Measurements from ENCODE around the gene WDR81. TPM values are rescaled to one million over a fixed set of nuclear protein-coding genes. Genes with fewer than 3 reads are reported as not detected.
A peak's percentile ranks its signal among the peaks of the same experiment; 100 is the strongest.

WDR81 gene
- total RNA-seq, 1 donor from 2014 or later, result 10.4 TPM

DNA sequence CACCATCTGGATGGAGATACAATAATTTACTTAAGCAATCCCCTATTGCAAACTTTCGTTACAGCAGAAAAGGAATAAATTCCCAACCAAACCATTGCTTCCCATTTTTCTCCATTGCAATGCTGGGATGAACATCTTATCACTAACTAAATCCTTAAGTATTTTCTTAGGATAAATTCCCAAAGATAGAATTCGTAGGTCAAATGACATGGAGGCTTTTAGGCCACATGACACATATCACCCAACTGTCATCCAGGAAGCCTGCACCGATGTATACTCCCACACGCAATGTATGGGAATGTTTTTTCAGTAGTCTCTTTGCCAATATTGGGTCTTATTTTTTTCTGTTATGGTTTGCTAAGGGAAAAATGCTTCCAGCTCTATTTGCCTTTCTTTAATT is 12.7 kb upstream of the WDR81 start:
- no peaks in the 10 kb centered on the region for H3K27me3 ChIP-seq (ENCODE audit: control insufficient read depth in 3 of 3, insufficient read depth in 3 of 3, low read length in 3 of 3)
- H3K9me3 ChIP-seq (ENCODE audit: control insufficient read depth in 3 of 3, low read length in 3 of 3), result no peaks in the 10 kb centered on the region
- no peak overlapping the region for H3K27ac ChIP-seq (ENCODE audit: low read depth, low read length)
- H3K9ac ChIP-seq (ENCODE audit: low read depth in 1 of 3, low read length in 3 of 3), result peak overlapping the region in 2 of 3 donors; percentile 23 to 90
- peaks cover 38 to 44% (median 44%) of the 10 kb centered on the region in 3 donors for H3K4me1 ChIP-seq (ENCODE audit: control insufficient read depth in 3 of 3, insufficient read depth in 3 of 3, low read length in 3 of 3)
- H3K4me3 ChIP-seq (ENCODE audit: low read length in 3 of 3), result peak overlapping the region in 1 of 3 donors; percentile 85
- peaks cover 28 to 45% (median 29%) of the 10 kb centered on the region in 3 donors for H3K36me3 ChIP-seq (ENCODE audit: control insufficient read depth in 3 of 3, insufficient read depth in 3 of 3, low read length in 3 of 3)

DNA sequence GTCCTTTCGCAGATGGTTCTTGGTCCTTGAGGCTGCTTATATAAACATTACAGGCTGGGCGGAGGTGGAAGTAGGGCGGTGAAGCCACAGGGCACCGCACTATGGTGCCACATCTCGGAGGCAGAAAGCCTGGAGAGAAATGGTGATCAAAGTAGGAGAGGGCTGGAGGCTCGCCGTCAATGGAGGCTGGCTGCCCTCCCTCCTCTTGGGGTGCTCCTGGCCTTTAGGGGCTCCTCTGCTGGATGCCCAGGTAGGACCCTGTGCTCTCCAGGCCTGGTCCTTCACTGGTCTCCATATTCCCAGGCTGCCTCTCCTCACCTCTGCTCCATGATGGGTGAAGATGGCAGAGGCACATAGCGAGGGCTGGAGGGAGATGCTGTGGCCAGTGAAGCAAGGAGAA is 12.2 kb upstream of the WDR81 start:
- Histone ChIP-seq H3K9ac (ENCODE audit: low read depth in 1 of 3, low read length in 3 of 3) (peak overlapping the region in 1 of 3 donors; percentile 90), H3K4me1 (ENCODE audit: control insufficient read depth in 3 of 3, insufficient read depth in 3 of 3, low read length in 3 of 3) (peaks cover 40 to 45% (median 45%) of the 10 kb centered on the region in 3 donors), H3K9me3 (ENCODE audit: control insufficient read depth in 3 of 3, low read length in 3 of 3) (no peaks in the 10 kb centered on the region), H3K27me3 (ENCODE audit: control insufficient read depth in 3 of 3, insufficient read depth in 3 of 3, low read length in 3 of 3) (no peaks in the 10 kb centered on the region), H3K36me3 (ENCODE audit: control insufficient read depth in 3 of 3, insufficient read depth in 3 of 3, low read length in 3 of 3) (peaks cover 28 to 45% (median 29%) of the 10 kb centered on the region in 3 donors), H3K4me3 (ENCODE audit: low read length in 3 of 3) (peak overlapping the region in 2 of 3 donors; percentile 85 to 89), H3K27ac (ENCODE audit: low read depth, low read length) (no peak overlapping the region)

DNA sequence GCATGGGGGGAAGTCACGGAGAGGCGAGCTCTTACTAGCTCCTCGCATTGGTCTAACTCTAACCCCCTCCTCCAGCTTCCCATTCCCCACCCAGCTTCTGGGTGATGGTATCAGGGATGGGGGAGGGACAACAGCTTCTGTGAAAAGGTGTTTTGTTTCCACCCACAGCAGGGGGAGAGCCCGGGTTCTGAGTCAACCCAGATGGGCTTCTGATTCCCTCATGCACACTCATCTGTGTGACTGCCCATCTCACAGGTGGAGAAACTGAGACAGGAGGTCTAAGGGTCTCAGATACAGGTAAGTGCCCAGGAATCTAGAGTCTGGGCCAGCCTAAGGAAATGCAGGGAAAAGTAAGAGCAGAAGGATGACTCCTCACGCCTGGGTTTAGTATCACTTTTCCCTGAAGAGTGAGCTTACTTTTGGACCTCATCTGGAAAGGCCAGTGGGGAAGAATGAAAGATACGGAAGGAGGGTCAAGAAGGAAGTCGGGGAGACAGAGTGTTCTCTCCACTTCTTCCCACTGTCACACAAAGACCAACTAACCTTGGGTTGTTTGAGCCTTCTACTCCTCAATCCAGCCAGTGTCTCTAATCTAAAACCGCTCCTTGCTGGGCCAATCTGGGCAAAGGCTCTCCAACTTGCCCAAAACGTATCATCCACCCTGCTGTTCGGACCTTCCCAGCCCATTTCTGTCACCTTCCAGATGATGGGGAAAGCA is 11.2 kb upstream of the WDR81 start:
- peak overlapping the region; percentile 54 to 90 (median 82) for H3K9ac ChIP-seq (ENCODE audit: low read depth in 1 of 3, low read length in 3 of 3)
- H3K27me3 ChIP-seq (ENCODE audit: control insufficient read depth in 3 of 3, insufficient read depth in 3 of 3, low read length in 3 of 3), result no peaks in the 10 kb centered on the region
- peak overlapping the region; percentile 100 for H3K27ac ChIP-seq (ENCODE audit: low read depth, low read length)
- H3K9me3 ChIP-seq (ENCODE audit: control insufficient read depth in 3 of 3, low read length in 3 of 3), result no peaks in the 10 kb centered on the region
- peaks cover 51 to 56% (median 52%) of the 10 kb centered on the region in 3 donors for H3K4me1 ChIP-seq (ENCODE audit: control insufficient read depth in 3 of 3, insufficient read depth in 3 of 3, low read length in 3 of 3)
- H3K4me3 ChIP-seq (ENCODE audit: low read length in 3 of 3), result peak overlapping the region; percentile 79 to 89 (median 85)
- H3K36me3 ChIP-seq (ENCODE audit: control insufficient read depth in 3 of 3, insufficient read depth in 3 of 3, low read length in 3 of 3), result peaks cover 28 to 37% (median 29%) of the 10 kb centered on the region in 3 donors

DNA sequence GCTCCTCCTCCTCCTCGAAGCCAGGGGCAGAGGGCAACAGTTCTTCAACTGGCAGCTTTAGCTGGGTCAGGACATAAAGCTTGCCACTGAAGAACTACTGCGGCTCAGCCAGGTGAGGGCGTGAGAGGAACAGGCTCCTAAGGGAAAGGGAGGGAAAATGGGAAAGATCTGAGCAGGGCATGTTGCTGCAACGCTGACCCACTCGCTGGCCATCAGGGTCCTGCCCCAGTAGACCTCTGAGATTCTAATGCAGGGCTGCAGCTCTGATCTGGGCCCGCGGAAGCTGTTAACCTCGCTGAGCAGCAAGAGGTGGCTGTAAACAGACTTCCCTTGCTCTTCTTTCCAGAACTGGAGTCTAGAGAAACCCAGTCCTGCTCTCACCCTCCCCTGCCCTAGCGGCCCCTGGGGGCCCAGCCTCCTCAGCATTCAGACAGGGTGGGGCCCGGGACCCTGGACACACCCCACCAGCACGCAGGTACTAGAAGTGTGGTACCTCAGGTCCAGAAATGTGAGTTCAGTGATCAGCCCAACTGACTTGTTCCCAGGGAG is 10.6 kb upstream of the WDR81 start:
- Histone ChIP-seq H3K27me3 (ENCODE audit: control insufficient read depth in 3 of 3, insufficient read depth in 3 of 3, low read length in 3 of 3) (no peaks in the 10 kb centered on the region), H3K4me1 (ENCODE audit: control insufficient read depth in 3 of 3, insufficient read depth in 3 of 3, low read length in 3 of 3) (peaks cover 56 to 62% (median 57%) of the 10 kb centered on the region in 3 donors), H3K9ac (ENCODE audit: low read depth in 1 of 3, low read length in 3 of 3) (peak overlapping the region; percentile 82 to 90 (median 83)), H3K4me3 (ENCODE audit: low read length in 3 of 3) (peak overlapping the region; percentile 79 to 89 (median 85)), H3K36me3 (ENCODE audit: control insufficient read depth in 3 of 3, insufficient read depth in 3 of 3, low read length in 3 of 3) (peaks cover 28 to 34% (median 29%) of the 10 kb centered on the region in 3 donors), H3K9me3 (ENCODE audit: control insufficient read depth in 3 of 3, low read length in 3 of 3) (no peaks in the 10 kb centered on the region), H3K27ac (ENCODE audit: low read depth, low read length) (peak overlapping the region; percentile 100)

DNA sequence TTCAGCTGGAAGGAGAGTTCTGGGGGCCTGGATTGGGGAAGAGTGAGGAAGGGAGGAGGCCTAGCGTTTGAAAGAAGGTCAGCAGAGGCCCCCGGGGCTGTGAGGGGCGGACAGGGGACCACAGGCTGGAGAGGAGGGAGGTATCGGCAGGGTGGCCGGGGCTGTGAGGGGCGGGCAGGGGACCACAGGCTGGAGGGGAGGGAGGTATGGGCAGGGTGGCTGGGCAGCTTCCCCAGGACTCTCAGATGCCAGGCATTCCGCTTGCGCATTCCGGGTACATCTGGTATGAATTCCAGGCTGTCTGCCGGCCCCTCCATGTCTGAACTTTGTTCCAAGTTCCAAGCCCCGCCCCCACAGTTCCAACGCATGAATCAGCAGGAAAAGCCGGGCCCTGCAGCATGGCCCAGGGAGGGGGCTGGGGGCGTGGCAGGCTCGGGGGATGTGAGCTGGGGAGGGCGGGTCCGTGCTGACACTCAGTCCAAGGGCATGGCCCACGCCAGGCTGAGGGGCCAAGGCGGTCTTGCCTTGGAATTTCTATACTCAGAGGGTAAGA is 10.0 kb upstream of the WDR81 start:
- H3K4me3 ChIP-seq (ENCODE audit: low read length in 3 of 3), result peak overlapping the region; percentile 82 to 89 (median 85)
- no peaks in the 10 kb centered on the region for H3K27me3 ChIP-seq (ENCODE audit: control insufficient read depth in 3 of 3, insufficient read depth in 3 of 3, low read length in 3 of 3)
- no peaks in the 10 kb centered on the region for H3K9me3 ChIP-seq (ENCODE audit: control insufficient read depth in 3 of 3, low read length in 3 of 3)
- peaks cover 56 to 62% (median 58%) of the 10 kb centered on the region in 3 donors for H3K4me1 ChIP-seq (ENCODE audit: control insufficient read depth in 3 of 3, insufficient read depth in 3 of 3, low read length in 3 of 3)
- H3K36me3 ChIP-seq (ENCODE audit: control insufficient read depth in 3 of 3, insufficient read depth in 3 of 3, low read length in 3 of 3), result peaks cover 28 to 34% (median 29%) of the 10 kb centered on the region in 3 donors
- H3K27ac ChIP-seq (ENCODE audit: low read depth, low read length), result peak overlapping the region; percentile 100
- peak overlapping the region; percentile 89 to 90 (median 89) for H3K9ac ChIP-seq (ENCODE audit: low read depth in 1 of 3, low read length in 3 of 3)

DNA sequence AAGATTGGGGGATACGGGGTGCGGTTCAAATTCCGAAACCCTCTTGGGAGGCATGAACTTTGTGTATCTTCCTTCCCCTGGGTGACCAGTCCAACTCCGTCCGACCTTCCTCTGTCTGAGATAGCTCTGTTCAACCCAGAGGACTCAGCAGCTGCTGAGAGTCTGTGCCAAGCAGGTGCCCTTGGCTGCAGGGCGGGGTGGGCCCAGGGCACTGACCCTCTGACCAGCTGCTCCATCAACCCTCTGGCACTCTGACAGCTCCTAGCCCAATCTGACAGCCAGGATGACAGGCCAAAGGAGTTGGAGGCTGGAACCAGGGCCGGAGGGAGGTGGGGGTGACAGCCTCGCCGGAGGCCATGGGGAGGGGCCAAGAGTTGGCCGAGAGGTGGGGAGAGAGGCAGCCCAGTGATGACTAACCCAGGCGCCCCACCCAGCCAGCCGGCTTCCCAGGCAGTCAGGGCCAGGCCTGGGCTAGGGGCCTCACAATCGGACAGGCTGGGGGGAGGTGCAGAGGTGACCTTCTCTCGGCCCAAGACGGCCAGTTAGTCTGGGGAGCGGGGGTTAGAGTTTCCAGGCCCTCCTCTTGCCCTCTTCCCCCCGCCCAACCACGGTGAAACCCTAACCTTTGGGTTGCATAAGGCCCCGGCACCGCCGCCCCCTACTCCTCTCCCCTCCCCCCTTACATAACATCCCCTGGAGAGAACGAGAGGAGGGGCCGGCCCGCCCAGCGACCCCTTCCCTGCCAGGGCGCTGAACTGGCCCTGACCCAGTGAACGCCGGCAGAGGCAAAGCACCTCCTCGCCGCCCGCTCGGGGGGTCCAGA is 9.3 kb upstream of the WDR81 start:
- Histone ChIP-seq H3K9ac (ENCODE audit: low read depth in 1 of 3, low read length in 3 of 3) (peak overlapping the region; percentile 89 to 90 (median 89)), H3K9me3 (ENCODE audit: control insufficient read depth in 3 of 3, low read length in 3 of 3) (no peaks in the 10 kb centered on the region), H3K4me1 (ENCODE audit: control insufficient read depth in 3 of 3, insufficient read depth in 3 of 3, low read length in 3 of 3) (peaks cover 59 to 64% (median 61%) of the 10 kb centered on the region in 3 donors), H3K27ac (ENCODE audit: low read depth, low read length) (peak overlapping the region; percentile 100), H3K36me3 (ENCODE audit: control insufficient read depth in 3 of 3, insufficient read depth in 3 of 3, low read length in 3 of 3) (peaks cover 28 to 34% (median 29%) of the 10 kb centered on the region in 3 donors), H3K4me3 (ENCODE audit: low read length in 3 of 3) (peak overlapping the region; percentile 82 to 85 (median 82)), H3K27me3 (ENCODE audit: control insufficient read depth in 3 of 3, insufficient read depth in 3 of 3, low read length in 3 of 3) (no peaks in the 10 kb centered on the region)

DNA sequence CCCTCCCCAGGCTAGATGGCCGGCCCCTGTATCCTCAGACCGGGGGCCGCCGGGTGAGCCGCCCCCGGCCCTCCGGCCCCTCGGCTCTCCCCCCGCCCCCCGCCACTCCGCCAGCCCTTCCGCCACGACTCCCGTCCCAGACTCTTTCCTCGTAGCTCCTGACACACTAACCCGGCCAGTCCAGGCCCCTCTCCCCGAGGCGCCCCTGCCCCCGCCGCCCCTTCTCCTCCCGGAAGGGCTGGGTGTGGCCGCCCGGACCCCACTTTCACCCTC is 8.8 kb upstream of the WDR81 start:
- Histone ChIP-seq H3K4me3 (ENCODE audit: low read length in 3 of 3) (peak overlapping the region; percentile 82 to 85 (median 82)), H3K4me1 (ENCODE audit: control insufficient read depth in 3 of 3, insufficient read depth in 3 of 3, low read length in 3 of 3) (peaks cover 59 to 64% (median 63%) of the 10 kb centered on the region in 3 donors), H3K9me3 (ENCODE audit: control insufficient read depth in 3 of 3, low read length in 3 of 3) (no peaks in the 10 kb centered on the region), H3K27me3 (ENCODE audit: control insufficient read depth in 3 of 3, insufficient read depth in 3 of 3, low read length in 3 of 3) (no peaks in the 10 kb centered on the region), H3K9ac (ENCODE audit: low read depth in 1 of 3, low read length in 3 of 3) (peak overlapping the region; percentile 89 to 90 (median 89)), H3K27ac (ENCODE audit: low read depth, low read length) (peak overlapping the region; percentile 100), H3K36me3 (ENCODE audit: control insufficient read depth in 3 of 3, insufficient read depth in 3 of 3, low read length in 3 of 3) (peaks cover 28 to 34% (median 29%) of the 10 kb centered on the region in 3 donors)

DNA sequence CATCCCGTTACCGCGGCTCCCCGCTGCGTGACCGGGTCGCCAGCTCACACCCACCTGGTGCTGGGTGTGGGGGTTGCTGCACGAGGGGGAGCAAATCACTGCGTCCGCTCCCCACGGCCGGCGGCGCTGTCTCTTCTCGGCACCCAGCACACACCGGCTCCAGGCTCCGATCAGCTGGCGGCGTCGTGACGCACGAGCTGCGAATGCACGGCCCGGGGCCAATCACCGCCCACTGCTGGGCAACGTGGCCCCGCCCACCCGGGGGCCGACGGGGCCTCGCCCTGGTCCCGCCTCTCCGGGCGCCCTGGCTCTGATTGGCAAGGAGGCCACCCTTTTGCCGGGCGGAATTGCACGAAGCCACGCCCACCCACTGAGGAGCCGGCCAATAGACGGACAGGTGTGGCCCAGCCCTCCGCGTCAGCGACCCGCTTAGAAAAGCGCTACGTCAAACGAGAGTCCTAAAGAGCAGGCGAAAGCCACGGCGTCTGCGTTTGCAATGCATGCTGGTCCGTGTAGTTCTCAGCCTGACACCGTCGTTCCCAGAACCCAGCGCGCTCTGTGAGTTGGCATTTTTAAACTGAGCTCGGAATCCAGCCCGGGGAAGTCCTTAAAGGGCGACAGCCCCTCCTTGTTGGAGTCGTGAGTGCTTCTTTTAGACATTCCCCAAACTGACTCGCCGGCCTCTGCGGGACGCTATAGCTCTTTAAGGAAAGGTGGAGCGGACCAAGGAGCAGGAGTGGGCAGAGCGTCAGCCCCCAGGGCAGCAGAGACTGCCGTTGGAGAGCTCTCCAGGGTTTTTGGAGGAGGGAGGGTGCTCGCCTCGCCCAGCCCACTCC is 8.2 kb upstream of the WDR81 start:
- Histone ChIP-seq H3K9ac (ENCODE audit: low read depth in 1 of 3, low read length in 3 of 3) (peak overlapping the region; percentile 99), H3K4me3 (ENCODE audit: low read length in 3 of 3) (peak overlapping the region; percentile 88 to 96 (median 89)), H3K27me3 (ENCODE audit: control insufficient read depth in 3 of 3, insufficient read depth in 3 of 3, low read length in 3 of 3) (no peaks in the 10 kb centered on the region), H3K9me3 (ENCODE audit: control insufficient read depth in 3 of 3, low read length in 3 of 3) (no peaks in the 10 kb centered on the region), H3K36me3 (ENCODE audit: control insufficient read depth in 3 of 3, insufficient read depth in 3 of 3, low read length in 3 of 3) (peaks cover 25 to 30% (median 29%) of the 10 kb centered on the region in 3 donors), H3K27ac (ENCODE audit: low read depth, low read length) (peak overlapping the region; percentile 100), H3K4me1 (ENCODE audit: control insufficient read depth in 3 of 3, insufficient read depth in 3 of 3, low read length in 3 of 3) (peaks cover 56 to 63% (median 60%) of the 10 kb centered on the region in 3 donors)
